Stimulated activated CD4-positive, alpha-beta T cell treated with anti-CD3 and anti-CD28 coated beads, Interleukin-1b, Interleukin-23, amount 100 ng/mL, for 48 hours (primary cell): ENCODE results near the gene FNBP1.
"Not testable (repeated sequence)": the region's sequence is repeated elsewhere in the genome, so short reads cannot be mapped to it uniquely, and the experiment has no call there.

ENCODE experiments used
- DNase-seq: peaks from one replicate; pipeline ENCODE4 v3.0.0-alpha.2; 2020

The FNBP1 gene

DNA sequence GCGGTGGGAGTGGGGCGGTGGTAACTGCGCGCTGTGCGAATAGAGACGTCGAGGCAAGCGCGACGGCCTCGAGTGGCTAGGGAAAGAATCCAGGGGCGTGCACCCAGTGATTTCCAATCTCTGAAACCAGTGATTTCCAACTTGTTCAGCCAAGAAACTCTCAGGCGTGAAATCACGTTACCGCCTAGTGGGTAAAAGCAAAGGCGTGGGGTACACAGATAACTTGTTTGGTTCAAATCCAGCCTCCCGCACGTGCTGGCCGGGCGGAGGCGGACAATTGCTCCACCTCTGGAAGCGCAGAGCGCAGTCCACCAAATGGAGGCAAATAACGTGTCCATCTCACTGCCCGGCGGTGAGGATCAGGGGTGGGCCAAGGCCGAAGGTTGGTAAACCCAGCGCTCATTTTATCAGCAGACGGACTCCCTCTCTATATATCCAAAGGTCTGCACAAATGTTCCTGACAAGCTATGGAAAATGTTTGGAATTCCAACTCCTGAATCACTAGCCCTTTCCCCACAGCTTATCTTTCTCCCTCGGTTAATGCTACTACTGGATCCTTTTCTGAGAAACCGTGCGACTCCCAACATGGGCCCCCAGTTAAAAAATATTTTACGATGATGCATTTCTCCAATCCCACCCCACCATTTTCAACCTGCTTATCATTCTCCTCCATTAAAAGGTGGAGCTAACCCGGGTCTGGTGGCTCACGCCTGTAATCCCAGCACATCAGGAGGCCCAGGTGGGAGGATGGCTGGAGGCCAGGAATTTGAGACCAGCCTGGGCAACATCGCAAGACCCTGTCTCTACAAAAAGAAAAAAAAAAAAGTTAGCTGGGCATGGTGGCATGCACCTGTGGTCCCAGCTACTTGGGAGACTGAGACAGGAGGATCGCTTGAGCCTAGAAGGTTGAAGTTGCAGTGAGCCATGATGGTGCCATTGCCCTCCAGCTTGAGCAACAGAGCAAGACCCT is 950 bp upstream of the FNBP1 start:
- no peak for DNase-seq

- DNase-seq: no peak
Observed at GRCh38 chr9:130042406-130042884, 544 bp downstream of the FNBP1 start.

DNA sequence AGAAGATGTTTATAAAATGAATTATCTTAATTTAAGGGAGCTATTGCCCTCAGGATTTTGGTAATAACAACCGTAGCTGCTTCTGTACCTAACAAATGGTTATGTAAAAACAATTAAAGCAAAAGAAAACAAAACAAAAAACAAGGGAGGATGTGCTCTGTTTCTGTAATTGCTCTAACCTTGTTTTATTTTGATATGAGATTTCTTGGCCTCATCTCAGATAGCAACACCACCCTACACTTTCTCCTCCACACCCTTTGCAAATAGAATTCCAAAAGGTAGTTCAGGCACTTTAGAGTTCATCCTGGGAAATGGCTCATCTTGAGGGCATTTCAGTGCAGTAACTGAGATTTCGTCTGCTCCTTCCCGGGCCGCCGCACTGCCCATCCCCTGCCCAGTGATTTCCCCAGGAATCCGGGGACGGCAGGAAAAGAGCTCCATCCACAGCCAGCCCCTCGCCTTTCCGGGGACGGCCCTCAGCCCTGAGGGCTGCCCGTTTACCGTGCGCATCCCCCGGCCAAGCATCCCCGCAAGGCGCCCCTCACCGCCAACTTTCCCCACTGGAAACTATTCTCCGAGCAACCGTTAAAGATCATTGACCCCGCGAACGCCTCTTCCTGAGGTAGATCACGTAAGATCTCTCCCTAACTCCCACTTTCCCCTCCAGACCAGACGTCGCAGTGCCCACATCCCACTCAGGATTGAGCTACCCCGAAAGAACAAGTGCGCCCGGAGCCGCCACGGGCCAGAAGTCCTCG is 1.2 kb downstream of the FNBP1 start:
- no peak for DNase-seq

- DNase-seq: no peak
Observed at GRCh38 chr9:130040984-130041647, 1.9 kb downstream of the FNBP1 start.

DNA sequence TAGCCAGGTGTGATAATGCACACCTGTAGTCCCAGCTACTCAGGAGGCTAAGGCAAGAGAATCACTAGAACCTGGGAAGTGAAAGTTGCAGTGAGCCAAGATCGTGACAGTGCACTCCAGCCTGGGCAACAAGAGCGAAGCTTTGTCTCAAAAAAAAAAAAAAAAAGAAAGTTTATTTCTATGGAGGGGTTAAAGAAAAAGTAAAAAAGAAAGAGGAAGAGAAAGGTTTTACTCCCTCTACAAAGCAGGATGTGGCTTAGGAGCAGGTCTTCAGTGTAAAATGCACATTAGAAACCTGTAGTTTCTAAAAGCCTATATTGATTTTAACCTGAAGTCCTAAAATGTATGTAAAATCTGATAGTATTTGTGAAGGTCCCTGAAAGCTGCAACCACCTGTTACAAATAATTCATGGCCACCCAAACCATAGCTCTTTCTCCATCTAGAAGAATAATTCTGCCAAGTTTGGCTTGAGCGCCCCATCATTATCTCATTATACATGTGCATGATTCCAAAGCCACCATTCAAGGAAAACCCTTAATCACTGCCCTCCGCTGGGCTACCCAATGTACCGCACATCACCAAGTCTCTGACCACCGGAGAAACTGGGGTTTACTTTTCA is 3.4 kb downstream of the FNBP1 start:
- DNase-seq: no peak

GRCh38 chr9:130036099-130036498 is 6.9 kb downstream of the FNBP1 start:
- DNase-seq: no peak

- no peak for DNase-seq
Observed at GRCh38 chr9:130034570-130034969, 8.4 kb downstream of the FNBP1 start.

GRCh38 chr9:130030651-130031127 is 12.3 kb downstream of the FNBP1 start:
- no peak for DNase-seq

- DNase-seq: peak; percentile 71
Observed at GRCh38 chr9:130029223-130029973, 13.6 kb downstream of the FNBP1 start.

GRCh38 chr9:130028493-130029222 is 14.3 kb downstream of the FNBP1 start:
- no peak for DNase-seq

DNA sequence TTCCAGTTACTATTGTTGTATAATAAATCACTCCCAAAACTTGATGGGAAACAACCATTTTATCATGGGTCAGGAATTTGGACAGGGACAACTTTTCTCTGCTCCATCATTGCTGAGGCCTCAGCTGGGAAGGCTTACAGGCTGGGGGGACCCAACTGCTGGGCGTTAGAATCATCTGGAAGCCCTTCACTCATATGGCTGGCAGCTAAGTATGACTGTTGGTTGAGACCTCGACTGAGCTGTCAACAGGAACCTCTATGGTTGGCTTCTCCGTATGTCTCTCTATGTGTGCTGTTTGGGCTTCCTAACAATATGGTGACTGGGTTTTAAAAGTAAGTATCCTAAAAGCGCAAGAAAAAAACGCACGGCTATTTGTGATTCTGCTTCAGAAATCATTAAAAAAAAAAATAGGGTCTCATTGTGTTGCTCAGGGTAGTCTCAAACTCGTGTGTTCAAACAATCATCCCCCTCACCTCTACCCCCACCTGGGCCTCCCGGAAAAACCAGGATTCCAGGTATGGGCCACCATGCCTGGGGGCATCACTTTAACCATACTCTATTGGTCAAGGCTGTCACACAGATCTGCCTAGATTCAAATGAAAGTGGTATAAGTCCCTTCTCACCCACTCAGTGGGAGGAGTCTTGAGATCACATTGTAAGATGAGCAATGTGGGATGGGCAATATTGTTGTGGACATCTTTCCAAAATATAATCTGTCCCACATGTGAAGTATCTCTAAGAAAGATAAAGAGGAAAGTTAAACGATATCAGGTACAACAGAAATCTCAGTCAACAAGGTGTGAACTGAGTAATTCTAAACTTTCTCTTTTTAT is 15.2 kb downstream of the FNBP1 start:
- DNase-seq: no peak

DNA sequence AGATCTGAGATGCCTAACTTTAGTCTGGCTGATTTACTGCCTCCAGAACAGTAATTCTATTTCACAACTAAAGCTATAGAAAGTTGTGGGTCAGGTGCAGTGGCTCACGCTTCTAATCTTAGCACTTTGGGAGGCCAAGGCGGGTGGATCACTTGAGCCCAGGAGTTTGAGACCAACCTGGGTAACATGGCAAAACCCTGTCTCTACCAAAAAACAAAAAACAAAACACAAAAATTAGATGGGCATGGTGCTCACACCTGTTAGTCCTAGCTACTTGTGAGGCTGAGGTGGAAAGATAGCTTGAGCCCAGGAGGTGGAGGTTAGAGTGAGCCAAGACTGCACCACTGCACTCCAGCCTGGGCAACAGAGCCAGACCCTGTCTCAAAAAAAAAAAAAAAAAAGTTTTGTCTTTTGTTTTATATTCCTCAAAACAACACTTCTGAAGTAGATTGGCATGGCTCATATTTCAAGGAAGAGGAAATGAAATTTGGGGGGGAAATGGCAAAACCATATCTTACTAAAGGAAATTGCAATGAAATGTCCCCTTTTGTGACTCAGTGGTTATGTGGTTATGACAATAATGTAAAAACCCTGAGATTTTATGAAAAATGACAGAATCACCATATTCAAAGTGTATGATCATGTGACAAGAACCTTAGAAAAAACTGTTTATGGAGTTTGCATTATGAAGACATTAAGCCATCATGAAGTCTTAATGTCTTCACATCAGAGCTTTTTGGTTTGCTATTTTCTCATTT is 16.2 kb downstream of the FNBP1 start:
- DNase-seq: no peak

DNA sequence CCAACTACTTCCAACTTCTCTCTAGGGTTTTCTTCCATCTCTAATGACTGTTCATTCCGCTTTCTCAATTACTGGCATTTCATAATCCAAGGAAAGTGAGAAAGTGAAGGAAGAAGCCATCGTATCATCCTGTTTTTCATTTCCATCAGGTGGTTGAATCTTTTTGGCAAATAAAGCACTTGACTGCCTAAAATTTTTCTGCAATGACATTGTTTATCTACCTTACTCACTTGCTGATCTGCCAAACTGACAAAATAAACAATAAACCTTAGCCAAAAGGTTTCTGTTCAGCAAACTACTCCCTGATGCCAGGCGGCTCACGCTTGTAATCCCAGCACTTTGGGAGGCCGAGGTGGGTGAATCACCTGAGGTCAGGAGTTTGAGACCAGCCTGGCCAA is 18.4 kb downstream of the FNBP1 start:
- DNase-seq: no peak

DNA sequence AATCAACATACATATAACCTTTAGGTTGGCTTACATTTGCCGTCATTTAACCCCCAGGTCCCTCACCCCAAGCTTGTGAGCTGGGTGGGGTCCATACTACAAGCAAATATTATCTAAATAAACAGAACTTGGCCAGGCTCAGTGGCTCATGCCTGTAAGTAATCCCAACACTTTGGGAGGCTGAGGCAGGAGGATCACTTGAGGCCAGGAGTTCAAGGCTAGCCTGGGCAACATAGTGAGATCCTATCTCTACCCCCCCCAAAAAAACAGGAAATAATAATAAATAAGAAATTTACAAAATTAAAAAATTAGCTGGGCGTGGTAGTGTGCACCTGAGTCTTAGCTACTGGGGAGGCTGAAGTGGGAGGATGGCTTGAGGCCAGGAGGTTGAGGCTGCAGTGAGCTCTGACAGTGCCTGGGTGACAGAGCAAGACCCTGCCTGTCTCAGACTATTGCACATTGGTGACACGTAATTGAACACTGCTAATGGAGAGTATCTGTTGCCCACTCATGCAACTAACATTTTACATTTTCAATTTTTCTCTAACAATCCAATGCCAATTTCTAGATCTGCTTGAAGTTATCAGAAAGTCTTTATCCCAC is 18.9 kb downstream of the FNBP1 start:
- DNase-seq: no peak

GRCh38 chr9:130023144-130023787 is 19.7 kb downstream of the FNBP1 start:
- DNase-seq: no peak

- no peak for DNase-seq
Observed at GRCh38 chr9:130022566-130023143, 20.3 kb downstream of the FNBP1 start.

GRCh38 chr9:130021842-130022241 is 21.1 kb downstream of the FNBP1 start:
- DNase-seq: not testable (repeated sequence)

DNA sequence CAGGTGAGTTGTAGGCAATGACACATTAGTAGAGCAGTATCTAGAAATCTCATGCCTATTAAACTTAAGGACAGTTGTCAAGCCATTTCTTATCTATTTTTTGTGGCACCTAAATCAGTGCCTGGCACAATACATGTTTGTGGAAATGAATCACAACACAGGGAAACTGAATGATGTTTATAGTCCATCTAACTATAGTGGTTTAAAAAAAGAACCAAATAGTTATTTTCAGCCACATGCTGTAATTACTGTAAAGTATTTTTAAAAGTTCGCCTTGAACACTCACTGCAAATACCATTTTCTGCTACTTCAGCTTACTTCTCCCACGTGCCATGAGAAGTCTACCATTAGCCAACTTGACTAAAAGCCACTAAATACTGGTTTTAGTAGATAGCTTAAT is 21.9 kb downstream of the FNBP1 start:
- no peak for DNase-seq
